Measurements from ENCODE around the gene SLC25A18. TPM values are rescaled to one million over a fixed set of nuclear protein-coding genes. Genes with fewer than 3 reads are reported as not detected.
A peak's percentile ranks its signal among the peaks of the same experiment; 100 is the strongest.

The SLC25A18 gene
- total and polyA plus RNA-seq, 3 donors from 2014 or later, result 6.8 to 14.9 (median 11.9) TPM

GRCh38 chr22:17580441-17581031 lies 17.2 kb downstream of the SLC25A18 start:
- Histone ChIP-seq H3K27ac (peak overlapping the region; percentile 18 to 32), H3K27me3 (no peaks in the 10 kb centered on the region), H3K4me1 (peaks cover 17% of the 10 kb centered on the region), H3K4me3 (no peak overlapping the region), H3K9me3 (no peaks in the 10 kb centered on the region), H3K36me3 (ENCODE audit: low read depth, missing control alignments) (no peaks in the 10 kb centered on the region)
- WGBS, 2 donors, result 35 to 51% methylated on average over 14 of the region's 15 CpGs
- no peak for TF ChIP-seq CTCF (IDR thresholded peaks at IDR 0.05)
- TF ChIP-seq POLR2A (IDR thresholded peaks at IDR 0.05), result no peak
- peak; percentile 48 for DNase-seq
- intact Hi-C loops (cut with DNase I; ENCODE audit: low total_unique reads), result no loop called here

- DNase-seq, result no peak
- Histone ChIP-seq H3K27me3 (no peaks in the 10 kb centered on the region), H3K9me3 (no peaks in the 10 kb centered on the region), H3K4me1 (peaks cover 17% of the 10 kb centered on the region), H3K36me3 (ENCODE audit: low read depth, missing control alignments) (no peaks in the 10 kb centered on the region), H3K4me3 (peak overlapping the region; percentile 2 to 20), H3K27ac (peak overlapping the region; percentile 18 to 32)
- TF ChIP-seq POLR2A (IDR thresholded peaks at IDR 0.05) (no peak), CTCF (IDR thresholded peaks at IDR 0.05) (no peak)
- WGBS, 2 donors, result 57 to 60% methylated on average over 12 to 20 of the region's 21 CpGs
- intact Hi-C loops (cut with DNase I; ENCODE audit: low total_unique reads), result no loop called here
Measured at GRCh38 chr22:17581056-17581455, 17.8 kb downstream of the SLC25A18 start.

- H3K4me1 ChIP-seq, result peaks cover 17% of the 10 kb centered on the region
- no peaks in the 10 kb centered on the region for H3K36me3 ChIP-seq (ENCODE audit: low read depth, missing control alignments)
- H3K27me3 ChIP-seq, result no peaks in the 10 kb centered on the region
- TF ChIP-seq CTCF (IDR thresholded peaks at IDR 0.05), result no peak
- no peak for TF ChIP-seq POLR2A (IDR thresholded peaks at IDR 0.05)
- no peaks in the 10 kb centered on the region for H3K9me3 ChIP-seq
- H3K27ac ChIP-seq, result no peak overlapping the region
- peak overlapping the region; percentile 2 to 20 for H3K4me3 ChIP-seq
- 53 to 82% methylated on average over 12 to 17 of the region's 17 CpGs for WGBS, 2 donors
- DNase-seq, result no peak
- intact Hi-C loops (cut with DNase I; ENCODE audit: low total_unique reads), result no loop called here
Measured at GRCh38 chr22:17581631-17582030, 18.3 kb downstream of the SLC25A18 start.

- intact Hi-C loops (cut with DNase I; ENCODE audit: low total_unique reads), result no loop called here
- WGBS, 2 donors, result 90 to 91% methylated on average over 10 of the region's 10 CpGs
- H3K36me3 ChIP-seq (ENCODE audit: low read depth, missing control alignments), result no peaks in the 10 kb centered on the region
- no peak for DNase-seq
- no peak for TF ChIP-seq CTCF (IDR thresholded peaks at IDR 0.05)
- TF ChIP-seq POLR2A (IDR thresholded peaks at IDR 0.05), result no peak
- H3K4me3 ChIP-seq, result no peak overlapping the region
- no peaks in the 10 kb centered on the region for H3K27me3 ChIP-seq
- no peaks in the 10 kb centered on the region for H3K9me3 ChIP-seq
- no peak overlapping the region for H3K27ac ChIP-seq
- H3K4me1 ChIP-seq, result peaks cover 17% of the 10 kb centered on the region
Measured at GRCh38 chr22:17583151-17583550, 19.9 kb downstream of the SLC25A18 start.

GRCh38 chr22:17586831-17587440 lies 23.6 kb downstream of the SLC25A18 start:
- 86 to 90% methylated on average over 11 to 14 of the region's 14 CpGs for WGBS, 2 donors
- Histone ChIP-seq H3K27ac (no peak overlapping the region), H3K27me3 (no peaks in the 10 kb centered on the region), H3K9me3 (no peaks in the 10 kb centered on the region), H3K4me3 (no peak overlapping the region), H3K4me1 (no peaks in the 10 kb centered on the region), H3K36me3 (ENCODE audit: low read depth, missing control alignments) (no peaks in the 10 kb centered on the region)
- TF ChIP-seq POLR2A (IDR thresholded peaks at IDR 0.05), result no peak
- TF ChIP-seq CTCF (IDR thresholded peaks at IDR 0.05), result no peak
- intact Hi-C loops (cut with DNase I; ENCODE audit: low total_unique reads), result no loop called here
- DNase-seq, result no peak
